A673 (cell line): Measurements from ENCODE around the gene ZHX3. TPM values are rescaled to one million over a fixed set of nuclear protein-coding genes. Genes with fewer than 3 reads are reported as not detected.

ENCODE experiments used
- BruUV-seq: library from RNA; stranded (reverse); fragments of 400-500 nt; replicated peaks from 2 replicates; lab custom pipeline; 2021; lab: Mats Ljungman, UMichigan
- CTCF ChIA-PET: fragments of 300-600 bp; sonication (Branson Sonifier 250); formaldehyde crosslinking; loops from one replicate; lab custom pipeline; 2022; ENCODE audit warnings: antibody characterized with exemption; lab: Charles Lee
- POLR2A ChIA-PET: fragments of 300-600 bp; sonication (Branson Sonifier 250); formaldehyde crosslinking; loops from one replicate; lab custom pipeline; 2022; ENCODE audit warnings: antibody characterized with exemption; ENCODE audit not compliant: low non-redundant PET; lab: Charles Lee
- DNase-seq: peaks from one replicate; pipeline ENCODE4 v3.0.0-alpha.2; 2015; ENCODE audit warnings: low spot score
- H3K27ac ChIP-seq: fragments of 200-600 bp; sonication (generic); 2 replicates; pipeline ENCODE4 v1.5.1; 2016; ENCODE audit warnings: mixed run types, low read depth, mild to moderate bottlenecking, mixed read lengths, antibody characterized with exemption, low read length; ENCODE audit not compliant: poor library complexity, severe bottlenecking
- H3K27me3 ChIP-seq: fragments of 200-600 bp; sonication (generic); replicated peaks from 2 replicates; pipeline ENCODE4 v1.6.1; 2017; ENCODE audit warnings: mixed run types, low read depth, mild to moderate bottlenecking, mixed read lengths, antibody characterized with exemption, low read length; ENCODE audit not compliant: insufficient read depth, poor library complexity
- H3K36me3 ChIP-seq: fragments of 200-600 bp; sonication (generic); 2 replicates; pipeline ENCODE4 v1.6.1; 2016; ENCODE audit warnings: mixed run types, mild to moderate bottlenecking, mixed read lengths, antibody characterized with exemption, low read length; ENCODE audit not compliant: insufficient read depth, poor library complexity, severe bottlenecking
- H3K4me1 ChIP-seq: fragments of 200-600 bp; sonication (generic); 2 replicates; pipeline ENCODE4 v1.6.1; 2017; ENCODE audit warnings: mixed run types, mild to moderate bottlenecking, mixed read lengths, antibody characterized with exemption, low read length; ENCODE audit not compliant: insufficient read depth, poor library complexity, severe bottlenecking
- H3K4me3 ChIP-seq: fragments of 200-600 bp; sonication (generic); 2 replicates; pipeline ENCODE4 v1.5.1; 2016; ENCODE audit warnings: low read depth, mixed run types, mild to moderate bottlenecking, mixed read lengths, low read length; ENCODE audit not compliant: poor library complexity, severe bottlenecking
- H3K9me3 ChIP-seq: fragments of 200-600 bp; sonication (generic); 2 replicates; pipeline ENCODE4 v1.6.1; 2016; ENCODE audit warnings: mixed run types, low read depth, mild to moderate bottlenecking, mixed read lengths, antibody characterized with exemption, low read length; ENCODE audit not compliant: poor library complexity, severe bottlenecking
- CTCF ChIP-seq: fragments of 300-800, 200-600 bp; sonication (generic); conservative IDR thresholded peaks from 2 replicates; pipeline ENCODE4 v1.5.1; 2017; ENCODE audit warnings: low read depth, mild to moderate bottlenecking, antibody characterized with exemption, low read length, moderate library complexity, mixed read lengths
- EZH2 ChIP-seq: fragments of 200-600 bp; sonication (generic); IDR thresholded peaks from 2 replicates; pipeline ENCODE4 v1.6.1; 2017; ENCODE audit warnings: borderline replicate concordance, low read depth, mild to moderate bottlenecking, mixed read lengths, antibody characterized with exemption, low read length; ENCODE audit not compliant: poor library complexity, severe bottlenecking
- intact Hi-C: fragments of 100-400 bp; cut with micrococcal nuclease; formaldehyde crosslinking; loops from one replicate; pipeline ENCODE4 v1.10.0; 2022; ENCODE audit not compliant: unreplicated experiment
- total RNA-seq: library from RNA; stranded (reverse); gene quantifications from 2 replicates; pipeline ENCODE4 v1.2.3, GENCODE V29; 2021

ZHX3 gene
- total RNA-seq, 1 experiment from 2014 or later = 14.0 TPM

GRCh38 chr20:41231136-41231535 is 86.4 kb downstream of the ZHX3 start:
- Histone ChIP-seq H3K9me3 (no peaks in the 10 kb centered on the region), H3K36me3 (no peaks in the 10 kb centered on the region), H3K27me3 (no peaks in the 10 kb centered on the region), H3K27ac (no peak overlapping the region), H3K4me3 (no peak overlapping the region), H3K4me1 (peaks cover 24% of the 10 kb centered on the region)
- no TSS peak for BruUV-seq
- ChIA-PET POLR2A (no interaction called here), CTCF (no interaction called here)
- TF ChIP-seq CTCF (no peak), EZH2 (no peak)
- intact Hi-C loops = loop anchor here (5.0 kb wide), 1 partner anchor 94 kb away; the partner anchor contains the start of gene PLCG1
- no peak for DNase-seq

- H3K27ac ChIP-seq = no peak overlapping the region
- H3K4me1 ChIP-seq = peaks cover 24% of the 10 kb centered on the region
- DNase-seq = no peak
- intact Hi-C loops = loop anchor here (5.0 kb wide), 1 partner anchor 93 kb away; the partner anchor contains the start of gene PLCG1
- ChIA-PET CTCF (no interaction called here), POLR2A (no interaction called here)
- no peaks in the 10 kb centered on the region for H3K27me3 ChIP-seq
- BruUV-seq = no TSS peak
- no peak overlapping the region for H3K4me3 ChIP-seq
- no peaks in the 10 kb centered on the region for H3K36me3 ChIP-seq
- TF ChIP-seq CTCF = no peak
- no peak for TF ChIP-seq EZH2
- H3K9me3 ChIP-seq = no peaks in the 10 kb centered on the region
Observed at GRCh38 chr20:41230136-41230535, 87.4 kb downstream of the ZHX3 start.

- Histone ChIP-seq H3K36me3 (no peaks in the 10 kb centered on the region), H3K4me3 (no peak overlapping the region), H3K9me3 (no peaks in the 10 kb centered on the region), H3K27me3 (no peaks in the 10 kb centered on the region), H3K27ac (no peak overlapping the region), H3K4me1 (peaks cover 33% of the 10 kb centered on the region)
- DNase-seq = no peak
- POLR2A ChIA-PET = no interaction called here
- TF ChIP-seq EZH2 (no peak), CTCF (no peak)
- BruUV-seq = no TSS peak
- CTCF ChIA-PET = no interaction called here
- intact Hi-C loops = no loop called here
Observed at GRCh38 chr20:41229259-41229658, 88.3 kb downstream of the ZHX3 start.
